IMR-90 (cell line): ENCODE results near the gene TYMS. TPM values are rescaled to one million over a fixed set of nuclear protein-coding genes. Genes with fewer than 3 reads are reported as not detected.

Source experiments
- ATAC-seq: fragments of 200-7000 bp; cut with Tn5 transposase; 2 replicates; pipeline ENCODE4 v1.9.1; 2020; ENCODE audit warnings: low read depth, mild to moderate bottlenecking, moderate library complexity
- BruUV-seq: library from RNA; stranded (reverse); fragments of 400-500 nt; replicated peaks from 2 replicates; lab custom pipeline; 2021; lab: Mats Ljungman, UMichigan
- CTCF ChIA-PET: fragments of 300-600 bp; formaldehyde crosslinking; extraction: SDS; loops from one replicate; lab custom pipeline; 2021; ENCODE audit warnings: antibody characterized with exemption; lab: Yijun Ruan, JAX
- POLR2A ChIA-PET: fragments of 300-600 bp; sonication (Branson Sonifier 250); formaldehyde crosslinking; loops from one replicate; lab custom pipeline; 2022; ENCODE audit warnings: antibody characterized with exemption; ENCODE audit not compliant: unreplicated experiment; lab: Charles Lee
- DNase-seq: peaks from one replicate; pipeline ENCODE4 v3.0.0; 2013
- H2AFZ ChIP-seq: replicated peaks from 2 replicates; pipeline ENCODE3; 2013; ENCODE audit warnings: low read length, mild to moderate bottlenecking; ENCODE audit not compliant: poor library complexity
- H2AK5ac ChIP-seq: 2 replicates; pipeline ENCODE4 v1.6.1; 2013; ENCODE audit warnings: low read depth, low read length, inconsistent platforms
- H2AK9ac ChIP-seq: replicated peaks from 2 replicates; pipeline ENCODE3; 2013; ENCODE audit warnings: mild to moderate bottlenecking, low read depth, low read length, moderate library complexity; ENCODE audit not compliant: poor library complexity
- H2BK120ac ChIP-seq: 2 replicates; pipeline ENCODE4 v1.6.1; 2013; ENCODE audit warnings: low read depth, low read length, inconsistent platforms
- H2BK15ac ChIP-seq: 3 replicates; pipeline ENCODE4 v1.6.1; 2013; ENCODE audit warnings: low read depth, low read length, inconsistent platforms
- H2BK20ac ChIP-seq: 2 replicates; pipeline ENCODE4 v1.6.1; 2013; ENCODE audit warnings: low read depth, mild to moderate bottlenecking, inconsistent platforms, low read length, moderate library complexity
- H2BK5ac ChIP-seq: 2 replicates; pipeline ENCODE4 v1.6.1; 2013; ENCODE audit warnings: mild to moderate bottlenecking, low read depth, low read length, inconsistent platforms; ENCODE audit not compliant: poor library complexity, severe bottlenecking
- H3K14ac ChIP-seq: replicated peaks from 2 replicates; pipeline ENCODE4 v1.6.1; 2013; ENCODE audit warnings: low read depth, low read length, inconsistent platforms
- H3K18ac ChIP-seq: 2 replicates; pipeline ENCODE4 v1.6.1; 2013; ENCODE audit warnings: low read depth, low read length, control low read depth
- H3K23ac ChIP-seq: 2 replicates; pipeline ENCODE4 v1.6.1; 2013; ENCODE audit warnings: low read depth, low read length, inconsistent platforms
- H3K27ac ChIP-seq: 2 replicates; pipeline ENCODE4 v1.5.1; 2013; ENCODE audit warnings: mild to moderate bottlenecking, control low read depth, low read length; ENCODE audit not compliant: insufficient read depth
- H3K27me3 ChIP-seq: 2 replicates; pipeline ENCODE4 v1.6.1; 2013; ENCODE audit warnings: low read length; ENCODE audit not compliant: control insufficient read depth, insufficient read depth
- H3K36me3 ChIP-seq: 2 replicates; pipeline ENCODE4 v1.6.1; 2013; ENCODE audit warnings: low read length, mixed read lengths; ENCODE audit not compliant: control insufficient read depth, insufficient read depth
- H3K4ac ChIP-seq: 2 replicates; pipeline ENCODE4 v1.6.1; 2013; ENCODE audit warnings: low read depth, low read length, inconsistent platforms
- H3K4me1 ChIP-seq: 2 replicates; pipeline ENCODE4 v1.6.1; 2013; ENCODE audit warnings: low read length, mixed read lengths; ENCODE audit not compliant: control insufficient read depth, insufficient read depth
- H3K4me2 ChIP-seq: 2 replicates; pipeline ENCODE4 v1.6.1; 2013; ENCODE audit warnings: low read depth, mild to moderate bottlenecking, control low read depth, low read length, moderate library complexity
- H3K4me3 ChIP-seq: 2 replicates; pipeline ENCODE4 v1.5.1; 2013; ENCODE audit warnings: low read depth, mild to moderate bottlenecking, control low read depth, low read length, moderate library complexity; ENCODE audit not compliant: insufficient read depth
- H3K56ac ChIP-seq: 2 replicates; pipeline ENCODE4 v1.6.1; 2013; ENCODE audit warnings: low read length, inconsistent platforms; ENCODE audit not compliant: insufficient read depth; ENCODE audit errors: extremely low read depth
- H3K79me1 ChIP-seq, 2 experiments: 2 replicates each; pipeline ENCODE4 v1.6.1; 2013; ENCODE audit warnings: low read length in 2 of 2, inconsistent platforms in 1 of 2, low read depth in 1 of 2
- H3K9ac ChIP-seq: 2 replicates; pipeline ENCODE4 v1.6.1; 2013; ENCODE audit warnings: low read depth, low read length, control low read depth
- H3K9me1 ChIP-seq: 2 replicates; pipeline ENCODE4 v1.6.1; 2013; ENCODE audit warnings: low read length, inconsistent platforms; ENCODE audit not compliant: insufficient read depth
- H3K9me3 ChIP-seq: 2 replicates; pipeline ENCODE4 v1.6.1; 2013; ENCODE audit warnings: low read length; ENCODE audit not compliant: control insufficient read depth, insufficient read depth
- H4K20me1 ChIP-seq: 2 replicates; pipeline ENCODE4 v1.6.1; 2013; ENCODE audit warnings: low read length, inconsistent platforms; ENCODE audit not compliant: insufficient read depth
- H4K5ac ChIP-seq: 2 replicates; pipeline ENCODE4 v1.6.1; 2013; ENCODE audit warnings: mild to moderate bottlenecking, low read depth, low read length, control low read depth
- H4K8ac ChIP-seq, 2 experiments: 2 replicates each; pipeline ENCODE4 v1.6.1; 2013; ENCODE audit warnings: low read depth in 2 of 2, low read length in 2 of 2, control low read depth in 1 of 2, inconsistent platforms in 1 of 2
- H4K91ac ChIP-seq: 2 replicates; pipeline ENCODE4 v1.6.1; 2013; ENCODE audit warnings: low read depth, low read length, inconsistent platforms; ENCODE audit not compliant: insufficient read depth
- BHLHE40 ChIP-seq: fragments of 150-350 bp; IDR thresholded peaks from 2 replicates; pipeline ENCODE4 v1.6.1; 2016; ENCODE audit warnings: mild to moderate bottlenecking, low read depth, low read length
- MXI1 ChIP-seq: IDR thresholded peaks from 2 replicates; pipeline ENCODE4 v1.6.1; 2012; ENCODE audit warnings: low read depth, mild to moderate bottlenecking, low read length, moderate library complexity, borderline replicate concordance
- RAD21 ChIP-seq: IDR thresholded peaks from 2 replicates; pipeline ENCODE4 v1.6.1; 2012; ENCODE audit warnings: low read length, improper control_type of control experiment
- WGBS, 2 experiments: methylation state at CpG; one replicate each; pipeline versions ENCODE4 v1.1.5 to v1.1.7; 2013; ENCODE audit warnings: missing lambda C conversion rate in 2 of 2; ENCODE audit not compliant: insufficient read length in 1 of 2; ENCODE audit errors: extremely low coverage in 2 of 2; 5-methylcytosine and 5-hydroxymethylcytosine counted together
- dilution Hi-C: fragments of 300-500 bp; cut with HindIII; formaldehyde crosslinking; loops from one replicate; pipeline ENCODE4 v1.14.3; 2018; ENCODE audit warnings: low sequenced_read_pairs; ENCODE audit not compliant: unreplicated experiment
- in situ Hi-C: fragments of 300-500 bp; cut with MboI; formaldehyde crosslinking; loops from 3 replicates; pipeline ENCODE4 v1.14.3; 2019; ENCODE audit warnings: low sequenced_read_pairs, inconsistent platforms, mixed read lengths
- intact Hi-C: fragments of 100-400 bp; cut with micrococcal nuclease; formaldehyde crosslinking; loops from 2 replicates; pipeline ENCODE4 v1.10.0; 2022
- polyA plus RNA-seq, 3 experiments: library from polyadenylated mRNA; depleted of rRNA; stranded (reverse); fragments of >200 nt; gene quantifications; 2 replicates each; pipeline ENCODE4 v1.2.3, GENCODE V29; 2012; ENCODE audit warnings: low replicate concordance in 1 of 3
- total RNA-seq: library from RNA; depleted of rRNA; stranded (reverse); fragments of >200 nt; gene quantifications from 2 replicates; pipeline ENCODE4 v1.2.3, GENCODE V29; 2012
- TF ChIP-seq, protein P1 (sequence below): conservative IDR thresholded peaks from 2 replicates; pipeline ENCODE4 v1.5.1; 2012; ENCODE audit warnings: mild to moderate bottlenecking, low read depth, low read length, improper control_type of control experiment

The TYMS gene
- total and polyA plus RNA-seq, 2 of the 4 experiments (the other 2 are of a cell fraction): 28.3 to 92.2 TPM

DNA sequence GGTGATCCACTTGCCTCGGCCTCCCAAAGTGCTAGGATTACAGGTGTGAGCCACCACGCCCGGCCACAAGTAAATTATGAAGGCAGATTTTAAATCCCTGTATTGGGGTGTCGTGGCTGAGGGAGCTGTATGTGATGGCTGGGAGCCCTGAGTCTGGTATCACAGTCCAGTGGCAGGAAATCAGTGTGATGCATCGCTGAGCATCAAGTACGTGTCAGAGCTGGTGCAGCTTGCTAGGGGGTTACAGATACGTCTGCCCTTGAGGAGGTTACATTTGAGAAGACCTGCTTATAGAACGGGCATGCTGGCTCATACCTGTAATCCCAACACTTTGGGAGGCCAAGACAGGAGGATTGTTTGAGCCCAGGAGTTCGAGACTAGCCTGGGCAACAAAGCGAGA lies 50.6 kb downstream of the TYMS start:
- no peak overlapping the region for H3K56ac ChIP-seq
- H4K20me1 ChIP-seq: peaks cover 16% of the 10 kb centered on the region
- ChIA-PET CTCF (interaction anchor here (0.6 to 1.0 kb wide), 4 partner anchors 98 to 139 kb away, joined by 3 to 5 read pairs (median 4); no protein-coding TSS in a partner anchor), POLR2A (no interaction called here)
- no peak overlapping the region for H2AFZ ChIP-seq
- 100% methylated on average over 2 of the region's 10 CpGs; no CpG with 5 or more reads in 1 of the 2 experiments for WGBS, 2 experiments
- in situ Hi-C loops: no loop called here
- no peak overlapping the region for H3K4ac ChIP-seq
- no peak overlapping the region for H3K27ac ChIP-seq
- no peak overlapping the region for H2BK15ac ChIP-seq
- no peak overlapping the region for H3K4me3 ChIP-seq
- no peak overlapping the region for H2AK5ac ChIP-seq
- no peak overlapping the region for H3K9ac ChIP-seq
- no peak overlapping the region for H3K14ac ChIP-seq
- DNase-seq: no peak
- H3K23ac ChIP-seq: no peak overlapping the region
- peaks cover 5% of the 10 kb centered on the region for H3K4me1 ChIP-seq
- H3K79me1 ChIP-seq: peaks cover 21 to 32% of the 10 kb centered on the region in 2 experiments
- H4K5ac ChIP-seq: no peak overlapping the region
- H4K91ac ChIP-seq: no peak overlapping the region
- intact Hi-C loops: no loop called here
- no peak overlapping the region for H4K8ac ChIP-seq
- no peak overlapping the region for H3K18ac ChIP-seq
- H2AK9ac ChIP-seq: no peak overlapping the region
- no peak for ATAC-seq
- no peak overlapping the region for H2BK5ac ChIP-seq
- dilution Hi-C loops: no loop called here
- H3K27me3 ChIP-seq: no peaks in the 10 kb centered on the region
- BruUV-seq: no TSS peak
- TF ChIP-seq RAD21 (no peak), BHLHE40 (no peak), MXI1 (no peak)
- TF ChIP-seq, protein P1, sequence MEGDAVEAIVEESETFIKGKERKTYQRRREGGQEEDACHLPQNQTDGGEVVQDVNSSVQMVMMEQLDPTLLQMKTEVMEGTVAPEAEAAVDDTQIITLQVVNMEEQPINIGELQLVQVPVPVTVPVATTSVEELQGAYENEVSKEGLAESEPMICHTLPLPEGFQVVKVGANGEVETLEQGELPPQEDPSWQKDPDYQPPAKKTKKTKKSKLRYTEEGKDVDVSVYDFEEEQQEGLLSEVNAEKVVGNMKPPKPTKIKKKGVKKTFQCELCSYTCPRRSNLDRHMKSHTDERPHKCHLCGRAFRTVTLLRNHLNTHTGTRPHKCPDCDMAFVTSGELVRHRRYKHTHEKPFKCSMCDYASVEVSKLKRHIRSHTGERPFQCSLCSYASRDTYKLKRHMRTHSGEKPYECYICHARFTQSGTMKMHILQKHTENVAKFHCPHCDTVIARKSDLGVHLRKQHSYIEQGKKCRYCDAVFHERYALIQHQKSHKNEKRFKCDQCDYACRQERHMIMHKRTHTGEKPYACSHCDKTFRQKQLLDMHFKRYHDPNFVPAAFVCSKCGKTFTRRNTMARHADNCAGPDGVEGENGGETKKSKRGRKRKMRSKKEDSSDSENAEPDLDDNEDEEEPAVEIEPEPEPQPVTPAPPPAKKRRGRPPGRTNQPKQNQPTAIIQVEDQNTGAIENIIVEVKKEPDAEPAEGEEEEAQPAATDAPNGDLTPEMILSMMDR: no peak
- peaks cover 5% of the 10 kb centered on the region; the same call in 1 of the 2 replicates for H3K9me3 ChIP-seq
- no peak overlapping the region for H2BK120ac ChIP-seq
- peaks cover 8% of the 10 kb centered on the region for H3K9me1 ChIP-seq
- no peak overlapping the region for H2BK20ac ChIP-seq
- H3K4me2 ChIP-seq: no peak overlapping the region
- peaks cover 7% of the 10 kb centered on the region for H3K36me3 ChIP-seq
